H1 (cell line): ENCODE results near the gene THAP7. TPM values are rescaled to one million over a fixed set of nuclear protein-coding genes. Genes with fewer than 3 reads are reported as not detected.

Source experiments
- CTCF ChIA-PET: fragments of 300-600 bp; sonication (Branson Sonifier 250); formaldehyde crosslinking; loops from one replicate; lab custom pipeline; 2021; ENCODE audit not compliant: partially characterized antibody; lab: Charles Lee
- POLR2A ChIA-PET: fragments of 300-600 bp; sonication (Branson Sonifier 250); formaldehyde crosslinking; loops from one replicate; lab custom pipeline; 2021; ENCODE audit warnings: inconsistent platforms; ENCODE audit not compliant: partially characterized antibody; lab: Charles Lee
- DNase-seq, 2 experiments: peaks; one replicate each; pipeline versions ENCODE4 v3.0.0 to v3.0.0-alpha.2; 2010 to 2022; ENCODE audit warnings: low spot score in 2 of 2, low read depth in 1 of 2, mixed read lengths in 1 of 2
- FAIRE-seq: peaks from 2 replicates; lab custom pipeline; 2011; peaks lifted over from hg19 to GRCh38; lab: Jason Lieb, UNC
- H2AFZ ChIP-seq: 2 replicates; pipeline ENCODE4 v1.8.1; 2012; ENCODE audit warnings: low read length, inconsistent platforms
- H2AK5ac ChIP-seq: 2 replicates; pipeline ENCODE4 v1.6.1; 2013; ENCODE audit warnings: low read depth, low read length
- H2BK120ac ChIP-seq: replicated peaks from 2 replicates; pipeline ENCODE3; 2013; ENCODE audit warnings: low read depth, low read length, inconsistent platforms
- H2BK12ac ChIP-seq: 2 replicates; pipeline ENCODE4 v1.6.1; 2013; ENCODE audit warnings: low read depth, low read length
- H2BK15ac ChIP-seq: 2 replicates; pipeline ENCODE4 v1.6.1; 2013; ENCODE audit warnings: low read length
- H2BK20ac ChIP-seq: 2 replicates; pipeline ENCODE4 v1.6.1; 2013; ENCODE audit warnings: low read length
- H2BK5ac ChIP-seq: 2 replicates; pipeline ENCODE4 v1.6.1; 2013; ENCODE audit warnings: low read depth, low read length
- H3K14ac ChIP-seq: 2 replicates; pipeline ENCODE4 v1.6.1; 2013; ENCODE audit warnings: inconsistent platforms; ENCODE audit not compliant: insufficient read length
- H3K18ac ChIP-seq: 2 replicates; pipeline ENCODE4 v1.6.1; 2013; ENCODE audit warnings: low read length; ENCODE audit errors: extremely low read depth
- H3K23ac ChIP-seq: 2 replicates; pipeline ENCODE4 v1.6.1; 2013; ENCODE audit warnings: inconsistent platforms; ENCODE audit not compliant: insufficient read length
- H3K23me2 ChIP-seq: 2 replicates; pipeline ENCODE4 v1.6.1; 2013; ENCODE audit warnings: low read depth, low read length
- H3K27ac ChIP-seq: 2 replicates; pipeline ENCODE4 v1.6.1; 2011; ENCODE audit warnings: low read depth, low read length, inconsistent platforms
- H3K27me3 ChIP-seq, 4 experiments: replicated peaks in 1 of 4; 1 replicate in 1 of 4; 2 replicates in 3 of 4; pipeline versions ENCODE4 v1.6.1 to v1.8.1; 2011 to 2013; ENCODE audit warnings: low read length in 3 of 4, mild to moderate bottlenecking in 3 of 4, inconsistent platforms in 2 of 4, mixed read lengths in 2 of 4, moderate library complexity in 1 of 4; ENCODE audit not compliant: control insufficient read depth in 3 of 4, insufficient read depth in 3 of 4; ENCODE audit errors: extremely low read depth in 1 of 4
- H3K36me3 ChIP-seq, 4 experiments: 2 replicates each; pipeline versions ENCODE4 v1.6.1 to v1.8.1; 2011 to 2013; ENCODE audit warnings: mild to moderate bottlenecking in 4 of 4, low read length in 3 of 4, moderate library complexity in 2 of 4, control low read depth in 1 of 4, inconsistent platforms in 1 of 4; ENCODE audit not compliant: insufficient read depth in 4 of 4, control insufficient read depth in 2 of 4
- H3K4ac ChIP-seq: replicated peaks from 2 replicates; pipeline ENCODE3; 2013; ENCODE audit warnings: low read length, low read depth, mixed read lengths, inconsistent platforms; ENCODE audit not compliant: insufficient read length
- H3K4me1 ChIP-seq, 4 experiments: replicated peaks in 1 of 4; 1 replicate in 1 of 4; 2 replicates in 3 of 4; pipeline versions ENCODE4 v1.6.1 to v1.8.1; 2011 to 2013; ENCODE audit warnings: low read length in 3 of 4, inconsistent platforms in 2 of 4, mixed read lengths in 1 of 4; ENCODE audit not compliant: insufficient read depth in 4 of 4, control insufficient read depth in 3 of 4
- H3K4me2 ChIP-seq, 2 experiments: 2 replicates each; pipeline versions ENCODE4 v1.6.1 to v1.8.1; 2011 to 2013; ENCODE audit warnings: low read depth in 2 of 2, low read length in 2 of 2, control low read depth in 1 of 2, inconsistent platforms in 1 of 2, mild to moderate bottlenecking in 1 of 2; ENCODE audit not compliant: insufficient read depth in 1 of 2
- H3K4me3 ChIP-seq, 4 experiments: fragments of 200-600, 300-600 bp in 1 of 4; sonication (generic), shearing (Covaris generic), sonication (Bioruptor Twin) in 1 of 4; 2 replicates each; pipeline versions ENCODE4 v1.5.1 to v1.8.1; 2011 to 2016; ENCODE audit warnings: low read length in 4 of 4, low read depth in 3 of 4, control low read depth in 2 of 4, inconsistent platforms in 2 of 4, mild to moderate bottlenecking in 2 of 4, mixed read lengths in 1 of 4, moderate library complexity in 1 of 4; ENCODE audit not compliant: insufficient read depth in 2 of 4; ENCODE audit errors: extremely low read depth in 1 of 4
- H3K56ac ChIP-seq: replicated peaks from 2 replicates; pipeline ENCODE3; 2013; ENCODE audit warnings: low read depth, mild to moderate bottlenecking, mixed read lengths, low read length, inconsistent platforms; ENCODE audit not compliant: insufficient read length
- H3K79me1 ChIP-seq: 2 replicates; pipeline ENCODE4 v1.6.1; 2013; ENCODE audit warnings: low read depth, low read length, control low read depth
- H3K79me2 ChIP-seq, 2 experiments: 2 replicates each; pipeline versions ENCODE4 v1.6.1 to v1.8.1; 2012 to 2013; ENCODE audit warnings: low read length in 2 of 2, mild to moderate bottlenecking in 2 of 2, inconsistent platforms in 1 of 2; ENCODE audit not compliant: insufficient read depth in 2 of 2, control insufficient read depth in 1 of 2
- H3K9ac ChIP-seq, 4 experiments: replicated peaks in 1 of 4; 1 replicate in 1 of 4; 2 replicates in 3 of 4; pipeline versions ENCODE4 v1.6.1 to v1.8.1; 2011 to 2013; ENCODE audit warnings: low read depth in 3 of 4, low read length in 3 of 4, control low read depth in 2 of 4, mild to moderate bottlenecking in 2 of 4, moderate library complexity in 2 of 4, inconsistent platforms in 1 of 4; ENCODE audit errors: extremely low read depth in 1 of 4
- H3K9me3 ChIP-seq, 2 experiments: 2 replicates each; pipeline versions ENCODE4 v1.6.1 to v1.8.1; 2012 to 2013; ENCODE audit warnings: mild to moderate bottlenecking in 2 of 2, moderate library complexity in 2 of 2, control low read depth in 1 of 2, inconsistent platforms in 1 of 2, low read depth in 1 of 2, low read length in 1 of 2, mixed read lengths in 1 of 2; ENCODE audit not compliant: insufficient read depth in 2 of 2
- H4K20me1 ChIP-seq, 2 experiments: replicated peaks in 1 of 2; 2 replicates each; pipeline versions ENCODE3 to v1.8.1; 2011 to 2013; ENCODE audit warnings: inconsistent platforms in 2 of 2, low read length in 2 of 2, mild to moderate bottlenecking in 1 of 2; ENCODE audit not compliant: insufficient read depth in 2 of 2, control insufficient read depth in 1 of 2
- H4K5ac ChIP-seq: 2 replicates; pipeline ENCODE4 v1.6.1; 2013; ENCODE audit warnings: low read length, low read depth, mixed read lengths, inconsistent platforms; ENCODE audit not compliant: insufficient read length
- H4K8ac ChIP-seq: 2 replicates; pipeline ENCODE4 v1.8.0; 2013; ENCODE audit warnings: mild to moderate bottlenecking, moderate library complexity, low read length, inconsistent platforms; ENCODE audit not compliant: insufficient read depth; ENCODE audit errors: extremely low read depth
- H4K91ac ChIP-seq: replicated peaks from 2 replicates; pipeline ENCODE3; 2013; ENCODE audit warnings: low read length, mixed read lengths, inconsistent platforms; ENCODE audit not compliant: insufficient read length
- CBX5 ChIP-seq: fragments of 300-800, 300-1000 bp; sonication (generic); IDR thresholded peaks from 2 replicates; pipeline ENCODE4 v1.7.1; 2016; ENCODE audit warnings: antibody characterized with exemption, low read length, low read depth
- MAFK ChIP-seq: IDR thresholded peaks from 2 replicates; pipeline ENCODE4 v1.6.1; 2012; ENCODE audit warnings: low read depth, mild to moderate bottlenecking, improper control_type of control experiment, low read length
- SIN3A ChIP-seq, 2 experiments: IDR thresholded peaks in 1 of 2; conservative IDR thresholded peaks in 1 of 2; 2 replicates each; pipeline ENCODE4 v1.6.1; 2011 to 2012; ENCODE audit warnings: low read length in 2 of 2, improper control_type of control experiment in 1 of 2, low read depth in 1 of 2, mild to moderate bottlenecking in 1 of 2
- SIX5 ChIP-seq: IDR thresholded peaks from 2 replicates; pipeline ENCODE4 v1.6.1; 2011; ENCODE audit warnings: mild to moderate bottlenecking, low read depth, low read length
- SP1 ChIP-seq: IDR thresholded peaks from 2 replicates; pipeline ENCODE4 v1.6.1; 2011; ENCODE audit warnings: low read depth, low read length
- YY1 ChIP-seq: IDR thresholded peaks from 2 replicates; pipeline ENCODE4 v1.6.1; 2011; ENCODE audit warnings: low read depth, mild to moderate bottlenecking, low read length
- WGBS, 2 experiments: shearing (Covaris generic) in 1 of 2; methylation state at CpG; one replicate each; pipeline versions ENCODE4 v1.1.6 to v1.1.7; 2013 to 2015; ENCODE audit warnings: low lambda C conversion rate in 2 of 2, mixed read lengths in 2 of 2, inconsistent platforms in 1 of 2, low coverage in 1 of 2, missing lambda C conversion rate in 1 of 2; ENCODE audit not compliant: insufficient replicate concordance in 2 of 2, insufficient coverage in 1 of 2, insufficient read length in 1 of 2; ENCODE audit errors: extremely low coverage in 1 of 2, missing lambda C conversion rate in 1 of 2; 5-methylcytosine and 5-hydroxymethylcytosine counted together
- polyA plus RNA-seq, 7 experiments: library from polyadenylated mRNA; depleted of rRNA in 3 of 7; stranded (reverse) in 5 of 7; unstranded in 2 of 7; fragments of >200 nt in 5 of 7; fragments of 200-250 nt in 2 of 7; gene quantifications; 1 replicate in 5 of 7; 2 replicates in 1 of 7; 4 replicates in 1 of 7; pipeline versions ENCODE4 v1.2.1 to v1.2.3, GENCODE V29; 2011 to 2013; ENCODE audit warnings: missing spikeins in 2 of 7, mixed read lengths in 2 of 7
- total RNA-seq: library from RNA; stranded (reverse); fragmentation: NEBNext Ultra II Directional; extraction: Animal tissue kit (Norgen Biotek cat#: 25700); gene quantifications from 2 replicates; pipeline ENCODE4 v1.2.1, GENCODE V29; 2021
- TF ChIP-seq, protein P1 (sequence below), 3 experiments: IDR thresholded peaks; 1 replicate in 2 of 3; 2 replicates in 1 of 3; pipeline versions ENCODE4 v1.5.1 to v1.6.1; 2011; ENCODE audit warnings: low read length in 3 of 3, mild to moderate bottlenecking in 3 of 3, inconsistent platforms in 2 of 3, low read depth in 1 of 3, moderate library complexity in 1 of 3; ENCODE audit not compliant: insufficient read depth in 1 of 3; ENCODE audit errors: control extremely low read depth in 1 of 3
- TF ChIP-seq, protein P2 (sequence below): IDR thresholded peaks from 2 replicates; pipeline ENCODE4 v1.6.1; 2012; ENCODE audit warnings: low read length, inconsistent platforms

Gene THAP7
- total and polyA plus RNA-seq, 2 of the 8 experiments (the other 6 are each of a cell fraction or from before 2014, with no cell fraction given): 16.9 to 32.5 TPM

DNA sequence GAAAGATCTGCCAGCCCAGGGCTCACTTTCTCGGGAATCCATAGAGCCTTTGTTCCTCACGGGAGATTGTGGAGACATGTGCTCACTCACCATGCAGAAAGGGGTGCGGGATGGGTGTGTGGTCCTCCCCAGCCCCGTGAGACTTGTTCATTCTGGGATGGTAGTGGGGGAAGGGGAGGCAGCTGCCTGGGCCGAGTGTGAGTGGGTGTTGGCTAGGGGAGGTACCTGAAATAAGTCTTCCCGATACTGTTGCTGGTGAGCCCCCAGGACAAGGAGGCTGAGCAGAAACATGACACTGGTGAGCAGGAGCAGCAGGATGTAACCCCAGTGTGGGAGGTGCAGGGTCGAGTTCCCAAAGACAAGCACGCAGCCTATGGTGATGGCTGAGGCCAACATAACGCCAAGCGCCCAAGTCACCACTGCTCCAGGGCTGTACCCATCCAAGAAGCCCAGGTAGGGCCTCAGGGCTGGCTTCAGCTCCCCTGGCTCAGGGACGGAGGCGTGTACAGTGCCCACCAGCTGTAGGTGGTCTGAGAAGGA is 27.6 kb upstream of the THAP7 start:
- 77% methylated on average over 9 of the region's 12 CpGs; no CpG with 5 or more reads in 1 of the 2 experiments for WGBS, 2 experiments
- Histone ChIP-seq H2BK5ac (no peak overlapping the region), H4K91ac (no peak overlapping the region), H2BK15ac (peak overlapping the region; percentile 72; the same call in 1 of the 2 replicates), H2BK12ac (0 out of 2 replicates have a peak overlapping the region, but pooled peaks have one; percentile 50), H3K36me3 (no peaks in the 10 kb centered on the region), H4K20me1 (no peaks in the 10 kb centered on the region), H2BK20ac (no peak overlapping the region), H3K18ac (no peak overlapping the region; the same call in 1 of the 2 replicates), H2AK5ac (0 out of 2 replicates have a peak overlapping the region, but pooled peaks have one; percentile 53), H3K79me2 (no peaks in the 10 kb centered on the region), H3K56ac (no peak overlapping the region), H3K9me3 (no peaks in the 10 kb centered on the region), H3K79me1 (no peaks in the 10 kb centered on the region), H3K27me3 (peaks cover 6 to 31% (median 26%) of the 10 kb centered on the region in 4 experiments), H3K27ac (no peak overlapping the region), H3K9ac (no peak overlapping the region), H3K4me3 (no peak overlapping the region), H3K23me2 (peaks cover 9% of the 10 kb centered on the region; the same call in 1 of the 2 replicates), H3K23ac (no peak overlapping the region), H3K4ac (peak overlapping the region; percentile 46), H3K4me2 (no peak overlapping the region; a peak in 1 of 4 replicates), H2BK120ac (no peak overlapping the region), H2AFZ (no peak overlapping the region), H3K14ac (no peak overlapping the region), H3K4me1 (peaks cover 0 to 5% (median 3%) of the 10 kb centered on the region in 4 experiments; a peak in 3 of 7 replicates), H4K5ac (no peak overlapping the region), H4K8ac (peak overlapping the region; percentile 79; the same call in 1 of the 2 replicates)
- DNase-seq (no peak), FAIRE-seq (no peak)
- POLR2A ChIA-PET: interaction anchor here (0.6 kb wide), 1 partner anchor 33 kb away, joined by 3 read pairs; no protein-coding TSS in a partner anchor
- CTCF ChIA-PET: interaction anchor here (1.0 to 1.5 kb wide), 2 partner anchors 9 to 15 kb away, joined by 4 read pairs; no protein-coding TSS in a partner anchor
- TF ChIP-seq SP1 (no peak), MAFK (no peak), SIX5 (no peak), YY1 (no peak), SIN3A (conservative IDR thresholded peaks at IDR 0.05 in 1 of 2, IDR thresholded peaks at IDR 0.05 in 1 of 2; ENCODE audit: low read depth in 1 of 2, low read length in 2 of 2) (no peak), CBX5 (no peak)
- TF ChIP-seq, protein P1, sequence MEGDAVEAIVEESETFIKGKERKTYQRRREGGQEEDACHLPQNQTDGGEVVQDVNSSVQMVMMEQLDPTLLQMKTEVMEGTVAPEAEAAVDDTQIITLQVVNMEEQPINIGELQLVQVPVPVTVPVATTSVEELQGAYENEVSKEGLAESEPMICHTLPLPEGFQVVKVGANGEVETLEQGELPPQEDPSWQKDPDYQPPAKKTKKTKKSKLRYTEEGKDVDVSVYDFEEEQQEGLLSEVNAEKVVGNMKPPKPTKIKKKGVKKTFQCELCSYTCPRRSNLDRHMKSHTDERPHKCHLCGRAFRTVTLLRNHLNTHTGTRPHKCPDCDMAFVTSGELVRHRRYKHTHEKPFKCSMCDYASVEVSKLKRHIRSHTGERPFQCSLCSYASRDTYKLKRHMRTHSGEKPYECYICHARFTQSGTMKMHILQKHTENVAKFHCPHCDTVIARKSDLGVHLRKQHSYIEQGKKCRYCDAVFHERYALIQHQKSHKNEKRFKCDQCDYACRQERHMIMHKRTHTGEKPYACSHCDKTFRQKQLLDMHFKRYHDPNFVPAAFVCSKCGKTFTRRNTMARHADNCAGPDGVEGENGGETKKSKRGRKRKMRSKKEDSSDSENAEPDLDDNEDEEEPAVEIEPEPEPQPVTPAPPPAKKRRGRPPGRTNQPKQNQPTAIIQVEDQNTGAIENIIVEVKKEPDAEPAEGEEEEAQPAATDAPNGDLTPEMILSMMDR (IDR thresholded peaks at IDR 0.05; ENCODE audit: control extremely low read depth in 1 of 3, insufficient read depth in 1 of 3, low read depth in 1 of 3, low read length in 3 of 3): no peak
- TF ChIP-seq, protein P2, sequence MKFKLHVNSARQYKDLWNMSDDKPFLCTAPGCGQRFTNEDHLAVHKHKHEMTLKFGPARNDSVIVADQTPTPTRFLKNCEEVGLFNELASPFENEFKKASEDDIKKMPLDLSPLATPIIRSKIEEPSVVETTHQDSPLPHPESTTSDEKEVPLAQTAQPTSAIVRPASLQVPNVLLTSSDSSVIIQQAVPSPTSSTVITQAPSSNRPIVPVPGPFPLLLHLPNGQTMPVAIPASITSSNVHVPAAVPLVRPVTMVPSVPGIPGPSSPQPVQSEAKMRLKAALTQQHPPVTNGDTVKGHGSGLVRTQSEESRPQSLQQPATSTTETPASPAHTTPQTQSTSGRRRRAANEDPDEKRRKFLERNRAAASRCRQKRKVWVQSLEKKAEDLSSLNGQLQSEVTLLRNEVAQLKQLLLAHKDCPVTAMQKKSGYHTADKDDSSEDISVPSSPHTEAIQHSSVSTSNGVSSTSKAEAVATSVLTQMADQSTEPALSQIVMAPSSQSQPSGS: no peak
